Esophagus mucosa (tissue), 1 donor: Measurements from ENCODE around the gene CUL9. TPM values are rescaled to one million over a fixed set of nuclear protein-coding genes. Genes with fewer than 3 reads are reported as not detected.

ENCODE experiments used
- total RNA-seq: library from RNA; stranded (reverse); gene quantifications from one replicate; pipeline ENCODE4 v1.2.4, GENCODE V29; 2023
- donor health status: DM: yes; HTN: yes; CAD: no.

Gene CUL9
- total RNA-seq, 1 donor from 2014 or later = 23.6 TPM

Other genes with a start within 250 kb of the CUL9 start
- gene GNMT, start 221.4 kb upstream of the CUL9 start, total RNA-seq = not detected
- gene PEX6, start 203.0 kb upstream of the CUL9 start, total RNA-seq = 19.4 TPM
- gene PPP2R5D, start 197.6 kb upstream of the CUL9 start, total RNA-seq = 21.2 TPM
- gene MEA1, start 168.2 kb upstream of the CUL9 start, total RNA-seq = 46.1 TPM
- gene KLHDC3, start 167.9 kb upstream of the CUL9 start, total RNA-seq = 32.6 TPM
- gene RRP36, start 160.6 kb upstream of the CUL9 start, total RNA-seq = 48.3 TPM
- 10.3 TPM for gene CUL7, start 128.3 kb upstream of the CUL9 start, total RNA-seq
- 45.0 TPM for gene MRPL2, start 122.8 kb upstream of the CUL9 start, total RNA-seq
- 7.5 TPM for gene KLC4, start 122.6 kb upstream of the CUL9 start, total RNA-seq
- 37.3 TPM for gene PTK7, start 105.9 kb upstream of the CUL9 start, total RNA-seq
- gene SRF, start 10.9 kb upstream of the CUL9 start, total RNA-seq = 19.3 TPM
- 40.2 TPM for gene DNPH1, start 47.3 kb downstream of the CUL9 start, total RNA-seq
- not detected for gene TTBK1, start 61.3 kb downstream of the CUL9 start, total RNA-seq
- gene SLC22A7, start 116.1 kb downstream of the CUL9 start, total RNA-seq = not detected
- 0.28 TPM for gene CRIP3, start 126.6 kb downstream of the CUL9 start, total RNA-seq
- gene ZNF318, start 187.5 kb downstream of the CUL9 start, total RNA-seq = 5.0 TPM
- gene ABCC10, start 245.3 kb downstream of the CUL9 start, total RNA-seq = 18.3 TPM